COLO829 (cell line): ENCODE data around the gene FCGR3A.
"Not testable (repeated sequence)": the region's sequence is repeated elsewhere in the genome, so short reads cannot be mapped to it uniquely, and the experiment has no call there.

ENCODE experiments used
- DNase-seq: peaks from one replicate; pipeline ENCODE4 v3.0.0; 2012; ENCODE audit warnings: low spot score

The FCGR3A gene

DNA sequence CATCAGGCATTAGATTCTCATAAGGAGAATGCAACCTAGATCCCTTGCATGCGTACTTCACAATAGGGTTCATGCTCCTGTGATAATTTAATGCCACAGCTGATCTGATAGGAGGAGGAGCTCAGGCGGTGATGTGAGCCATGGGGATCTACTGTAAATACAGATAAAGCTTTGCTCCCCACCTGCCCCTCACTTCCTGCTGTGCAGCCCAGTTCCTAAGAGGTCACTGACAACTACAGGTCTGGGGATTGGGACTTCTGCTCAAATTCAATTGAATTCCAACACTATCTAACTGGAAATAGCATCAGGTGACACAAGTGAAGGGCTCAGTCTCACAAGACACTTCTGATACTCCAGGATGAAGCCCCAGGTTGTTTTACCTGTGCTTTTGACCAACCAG, 7.4 kb upstream of the FCGR3A start:
- DNase-seq: not testable (repeated sequence)

DNA sequence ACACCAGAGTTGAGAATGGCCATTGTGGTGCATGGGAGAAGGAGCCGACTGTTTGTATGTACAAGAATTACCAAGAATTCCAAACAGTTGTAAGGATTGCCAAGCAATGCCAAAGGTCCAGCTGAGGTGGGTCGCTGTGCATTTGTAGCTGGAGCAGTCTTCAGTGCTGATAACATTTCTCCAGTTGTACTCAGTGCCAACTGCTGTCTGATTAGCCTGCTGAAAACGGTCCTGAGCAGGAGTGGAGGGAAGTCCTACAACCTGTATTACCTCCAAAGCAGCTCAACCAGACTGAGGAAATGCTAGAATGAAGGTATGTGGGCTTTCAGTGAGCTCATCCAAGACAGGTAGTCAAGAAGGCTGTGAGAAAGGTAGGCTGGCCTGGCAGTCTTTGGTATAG, 6.5 kb upstream of the FCGR3A start:
- not testable (repeated sequence) for DNase-seq

DNA sequence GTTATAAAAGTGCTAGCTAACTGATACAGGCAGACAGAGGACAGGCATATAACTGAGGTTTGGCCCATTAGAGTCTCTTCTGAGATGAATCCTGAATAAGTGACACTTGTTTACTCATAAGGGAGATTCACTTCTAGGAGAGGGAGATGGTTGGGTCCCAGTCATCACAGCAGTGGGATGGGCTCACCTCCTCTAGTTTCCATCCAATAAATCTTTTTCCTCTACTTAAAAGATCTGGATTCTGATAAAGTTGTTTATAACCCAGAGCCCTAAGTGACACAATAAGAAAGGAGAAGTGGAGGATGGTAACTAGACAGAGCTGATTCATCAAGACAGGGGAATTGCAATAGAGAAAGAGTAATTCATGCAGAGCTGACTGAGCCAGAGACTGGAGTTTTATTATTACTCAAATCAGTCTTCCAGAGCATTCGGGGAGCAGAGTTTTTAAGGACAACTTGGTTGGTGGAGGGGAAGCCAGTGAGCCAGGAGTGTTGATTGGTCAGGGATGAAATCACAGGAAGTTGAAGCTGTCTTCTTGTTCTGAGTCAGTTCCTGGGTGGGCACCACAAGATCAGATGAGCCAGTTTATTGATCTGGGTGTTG, 5.3 kb upstream of the FCGR3A start:
- not testable (repeated sequence) for DNase-seq

DNA sequence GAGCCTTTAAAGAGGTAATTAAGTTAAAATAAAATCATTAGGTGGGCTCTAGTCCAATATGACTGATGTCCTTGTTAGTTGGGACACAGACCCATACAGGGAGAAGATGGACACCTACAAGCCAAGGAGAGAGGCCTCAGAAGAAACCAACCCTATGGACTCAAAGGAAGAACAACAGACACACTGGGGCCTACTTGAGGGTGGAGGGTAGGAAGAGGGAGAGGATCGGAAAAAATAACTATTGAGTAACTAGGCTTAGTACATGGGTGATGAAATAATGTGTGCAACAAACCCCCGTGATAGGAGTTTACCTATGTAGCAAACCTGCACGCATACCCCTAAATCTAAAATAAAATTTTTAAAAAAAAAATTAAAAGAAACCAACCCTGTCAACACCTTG, 4.7 kb upstream of the FCGR3A start:
- DNase-seq: not testable (repeated sequence)

DNA sequence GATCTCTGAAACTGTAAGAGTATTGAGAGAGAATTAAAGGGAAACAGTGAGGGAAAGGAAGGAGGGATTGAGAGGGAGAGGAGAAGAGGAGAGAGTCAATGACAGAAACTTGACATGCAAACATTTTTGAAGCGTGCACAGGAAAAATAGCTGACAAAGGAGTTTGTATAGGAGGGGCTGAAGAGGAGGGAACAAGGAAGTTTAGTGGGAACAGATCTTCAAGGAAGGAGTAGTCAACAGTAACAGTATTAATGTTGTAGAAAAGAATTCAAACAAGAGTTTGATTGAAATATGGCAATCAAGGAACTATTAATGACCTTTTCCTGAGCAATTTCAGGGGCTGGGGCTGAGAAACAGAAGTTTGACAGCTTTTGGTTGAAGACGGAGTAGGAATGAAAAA, 4.0 kb upstream of the FCGR3A start:
- not testable (repeated sequence) for DNase-seq

DNA sequence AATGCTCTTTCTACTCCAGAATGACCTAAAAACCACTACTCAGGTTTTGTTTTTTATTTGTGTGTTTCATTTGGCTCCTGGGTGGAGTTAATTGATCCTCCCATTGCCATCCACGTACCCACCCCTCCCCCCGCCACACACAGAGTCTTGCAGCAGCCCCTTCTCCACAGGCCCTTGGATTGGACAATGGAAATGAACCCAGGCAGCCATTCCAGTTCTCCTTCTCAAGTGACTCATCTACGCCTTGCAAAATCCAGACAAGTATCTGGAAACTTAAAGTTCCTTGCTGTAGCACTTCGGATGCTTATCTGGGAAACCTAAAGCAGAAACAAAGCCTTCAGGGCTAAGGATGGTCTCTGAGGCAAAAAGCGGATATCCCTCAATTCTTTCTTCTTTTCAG, 1.3 kb upstream of the FCGR3A start:
- not testable (repeated sequence) for DNase-seq

DNA sequence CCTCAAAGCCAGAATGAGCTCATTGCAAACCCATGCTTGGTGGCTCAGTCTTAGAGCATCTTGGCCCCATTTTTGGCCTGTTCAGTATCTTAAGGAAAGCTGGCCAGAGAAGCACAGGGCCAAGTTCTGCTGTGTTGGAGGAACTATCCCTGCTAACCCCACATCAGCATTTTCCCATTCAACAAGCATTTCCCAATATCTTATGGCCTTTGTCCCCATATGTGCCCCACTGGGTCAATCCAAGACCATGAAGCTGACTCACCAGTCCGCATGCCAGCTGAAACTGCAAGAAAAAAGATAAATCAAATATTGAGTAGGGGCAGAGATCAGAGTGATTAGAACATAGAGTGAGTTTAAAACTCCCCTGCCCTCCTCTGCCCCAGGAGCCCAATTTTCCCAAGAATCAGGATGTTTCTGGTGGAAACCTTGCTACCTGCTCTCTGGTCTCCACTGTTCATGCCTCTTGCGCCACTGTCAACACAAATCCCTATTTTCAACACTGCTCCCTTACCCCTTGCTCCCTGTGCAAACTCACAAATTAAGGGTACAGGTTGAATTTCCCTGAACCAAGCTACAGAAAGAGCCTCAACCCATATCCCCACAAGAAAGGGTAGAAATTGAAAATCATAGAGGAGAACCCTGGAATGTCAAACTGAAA, 740 bp downstream of the FCGR3A start:
- not testable (repeated sequence) for DNase-seq

DNA sequence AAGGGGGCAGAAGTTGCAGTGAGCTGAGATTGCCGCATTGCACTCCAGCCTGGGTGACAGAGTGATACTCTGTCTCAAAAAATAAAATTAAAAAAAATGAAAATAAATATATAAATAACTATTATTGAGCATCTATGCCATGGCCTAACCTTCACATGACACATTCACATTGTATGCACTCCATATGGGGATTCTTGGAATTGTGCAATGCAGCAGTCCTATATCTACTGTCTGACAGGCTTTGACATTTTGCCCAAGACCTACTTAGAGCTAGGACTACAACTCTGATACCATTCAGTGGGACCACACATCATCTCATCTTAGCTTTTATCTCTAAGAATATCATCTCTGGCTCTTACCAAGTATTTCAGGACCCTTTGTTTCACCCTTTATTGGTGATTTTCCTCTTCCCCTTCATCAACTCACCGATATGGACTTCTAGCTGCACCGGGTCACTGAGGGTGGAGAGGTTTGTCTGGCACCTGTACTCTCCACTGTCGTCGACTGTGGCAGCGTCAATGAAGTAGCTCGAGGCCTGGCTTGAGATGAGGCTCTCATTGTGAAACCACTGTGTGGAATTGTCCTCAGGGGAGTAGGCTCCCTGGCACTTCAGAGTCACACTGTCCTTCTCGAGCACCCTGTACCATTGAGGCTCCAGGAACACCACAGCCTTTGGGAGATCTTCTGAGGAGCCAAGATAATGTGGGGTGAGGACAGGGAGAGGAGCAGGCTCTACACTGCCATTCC, 1.4 kb downstream of the FCGR3A start:
- DNase-seq: not testable (repeated sequence)

DNA sequence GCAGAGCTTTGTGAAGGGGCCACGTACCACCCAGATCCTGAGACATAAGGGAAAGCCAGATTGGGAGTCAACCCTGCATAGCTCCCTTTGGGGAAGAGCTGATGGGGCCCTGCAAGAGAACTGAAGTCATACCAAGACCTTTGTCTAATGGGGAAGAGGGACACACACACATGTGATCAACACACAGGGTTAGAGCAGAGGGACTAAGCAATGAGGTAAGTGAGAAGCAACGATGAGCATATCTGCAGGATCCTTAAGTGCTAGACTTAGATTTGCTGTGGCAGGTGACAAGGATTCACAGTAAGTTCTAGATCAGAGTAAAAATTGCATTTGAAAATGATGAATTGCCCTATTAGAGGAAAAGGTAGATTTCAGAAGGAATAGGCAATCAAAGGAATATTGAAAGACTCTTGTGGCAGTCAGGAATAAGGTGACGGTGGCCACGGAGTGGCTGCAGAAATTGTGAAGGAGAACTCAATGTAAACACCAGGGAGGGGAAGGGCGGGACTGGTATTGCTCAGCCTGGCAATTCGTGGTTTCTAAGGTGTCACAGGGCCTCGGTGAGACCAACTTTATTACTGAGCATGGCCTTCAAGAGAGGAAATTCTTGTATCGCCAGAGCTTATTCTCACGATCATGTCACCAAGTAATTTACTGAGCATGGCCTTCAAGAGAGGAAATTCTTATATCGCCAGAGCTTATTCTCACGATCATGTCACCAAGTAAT, 4.5 kb downstream of the FCGR3A start:
- not testable (repeated sequence) for DNase-seq

DNA sequence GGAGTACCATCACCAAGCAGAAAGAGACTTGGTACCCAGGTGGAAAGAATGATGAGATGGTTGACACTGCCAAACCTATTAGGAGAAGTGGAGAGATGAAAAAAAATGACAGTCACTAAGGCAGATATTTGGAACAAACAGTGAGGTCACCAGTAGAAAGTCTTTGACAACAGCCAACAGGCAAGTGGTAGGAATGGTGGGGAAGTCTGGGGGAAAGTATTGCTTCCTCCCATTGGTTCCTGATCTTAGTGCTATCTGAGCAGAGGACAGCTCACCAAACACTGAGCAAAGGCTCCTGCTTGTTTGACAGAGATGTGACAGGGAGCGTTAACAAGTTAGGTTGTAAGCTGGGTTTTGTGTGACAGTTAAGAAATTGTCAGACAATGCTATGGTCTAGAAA, 6.5 kb downstream of the FCGR3A start:
- not testable (repeated sequence) for DNase-seq

DNA sequence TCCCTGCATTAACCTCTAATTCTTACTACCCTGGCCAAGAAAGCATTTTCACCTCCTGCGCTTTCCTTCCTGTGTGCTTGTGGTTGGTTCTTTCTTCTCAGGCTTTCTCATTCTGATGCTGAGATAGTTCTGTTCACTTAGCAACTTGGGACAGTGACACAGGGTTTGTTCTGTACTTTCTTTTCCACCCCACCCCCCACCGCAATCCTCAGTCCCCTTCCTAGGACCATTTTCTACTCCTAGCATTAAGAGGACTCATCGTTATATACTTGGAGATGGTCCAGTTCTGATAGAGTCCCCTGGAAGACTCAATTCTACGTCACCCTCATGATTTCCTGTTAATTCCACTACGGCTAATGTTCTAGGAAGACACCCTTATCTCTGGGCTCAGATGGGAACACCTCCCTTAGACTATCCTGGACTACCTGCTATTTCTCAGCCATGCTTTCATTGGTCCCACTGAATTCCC, 7.5 kb downstream of the FCGR3A start:
- not testable (repeated sequence) for DNase-seq

DNA sequence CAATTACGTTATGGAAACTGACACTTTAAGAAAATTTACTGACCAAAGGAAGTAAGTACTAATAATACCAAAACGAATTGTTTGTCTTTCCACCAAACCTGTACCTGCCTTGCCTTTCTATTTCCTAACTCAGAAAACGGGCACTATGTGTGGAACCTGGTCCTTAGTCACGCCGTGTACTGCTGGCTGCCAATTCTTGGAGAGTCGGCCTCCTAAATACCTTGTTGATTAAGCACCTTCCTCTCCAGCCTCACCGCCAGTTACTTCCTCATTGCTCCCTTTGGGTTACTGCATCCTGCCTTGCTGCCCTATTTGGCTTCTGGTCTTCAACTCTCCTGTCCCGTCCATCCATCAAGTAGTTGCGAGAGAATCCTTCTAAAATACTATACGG, 9.1 kb downstream of the FCGR3A start:
- not testable (repeated sequence) for DNase-seq

DNA sequence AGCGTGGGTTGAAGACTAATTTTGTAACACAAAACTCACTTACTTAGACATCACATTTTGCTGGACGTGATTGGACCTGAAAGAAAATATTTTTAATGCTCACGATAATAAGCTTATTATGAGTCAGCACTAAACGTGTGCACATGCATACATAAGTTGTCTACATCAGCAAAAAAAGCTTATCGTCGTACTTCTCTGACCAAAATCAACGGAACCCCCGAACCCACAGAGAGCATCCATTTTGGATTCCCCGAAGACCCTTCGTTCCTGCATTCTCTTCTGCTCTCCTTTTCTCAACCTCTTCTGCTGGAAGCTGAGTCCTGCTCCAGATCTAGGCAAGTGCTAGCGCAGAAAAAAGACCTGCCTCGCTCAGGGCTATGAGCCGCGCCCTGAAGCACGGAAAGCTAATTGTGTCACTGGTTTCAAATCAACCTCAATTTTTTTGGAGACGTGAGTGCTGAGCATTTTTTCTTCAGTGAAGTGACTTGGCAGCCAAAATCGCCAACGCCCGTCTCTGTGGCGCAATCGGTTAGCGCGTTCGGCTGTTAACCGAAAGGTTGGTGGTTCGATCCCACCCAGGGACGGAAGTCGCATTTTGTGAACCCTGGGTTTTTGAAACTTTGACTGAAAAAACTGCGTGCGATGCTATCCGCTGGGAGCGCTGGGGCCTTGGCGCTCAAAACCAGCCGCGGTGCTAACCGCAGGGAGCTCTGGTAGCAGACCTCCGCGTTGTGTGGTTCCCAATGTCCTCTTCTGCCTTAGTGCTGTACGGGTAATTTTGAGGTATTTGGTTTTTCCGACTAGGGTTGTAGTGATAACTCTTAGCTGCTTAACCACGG, 9.7 kb downstream of the FCGR3A start:
- DNase-seq: peak; percentile 76

DNA sequence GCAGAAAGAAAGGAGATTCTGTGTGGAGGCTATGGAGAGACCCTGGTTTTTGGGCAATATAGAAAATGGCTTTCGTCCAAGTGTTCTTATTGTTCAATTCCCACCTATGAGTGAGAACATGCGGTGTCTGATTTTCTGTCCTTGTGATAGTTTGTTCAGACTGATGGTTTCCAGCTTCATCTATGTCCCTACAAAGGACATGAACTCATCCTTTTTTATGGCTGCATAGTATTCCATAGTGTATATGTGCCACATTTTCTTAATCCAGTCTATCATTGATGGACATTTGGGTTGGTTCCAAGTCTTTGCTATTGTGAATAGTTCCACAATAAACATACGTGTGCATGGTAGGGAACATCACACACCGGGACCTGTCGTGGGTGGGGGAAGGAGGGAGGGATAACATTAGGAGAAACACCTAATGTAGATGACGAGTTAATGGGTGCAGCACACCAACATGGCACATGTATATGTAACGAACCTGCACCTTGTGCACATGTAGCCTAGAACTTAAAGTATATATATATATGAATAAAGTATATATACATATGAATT, 10.6 kb downstream of the FCGR3A start:
- DNase-seq: not testable (repeated sequence)

DNA sequence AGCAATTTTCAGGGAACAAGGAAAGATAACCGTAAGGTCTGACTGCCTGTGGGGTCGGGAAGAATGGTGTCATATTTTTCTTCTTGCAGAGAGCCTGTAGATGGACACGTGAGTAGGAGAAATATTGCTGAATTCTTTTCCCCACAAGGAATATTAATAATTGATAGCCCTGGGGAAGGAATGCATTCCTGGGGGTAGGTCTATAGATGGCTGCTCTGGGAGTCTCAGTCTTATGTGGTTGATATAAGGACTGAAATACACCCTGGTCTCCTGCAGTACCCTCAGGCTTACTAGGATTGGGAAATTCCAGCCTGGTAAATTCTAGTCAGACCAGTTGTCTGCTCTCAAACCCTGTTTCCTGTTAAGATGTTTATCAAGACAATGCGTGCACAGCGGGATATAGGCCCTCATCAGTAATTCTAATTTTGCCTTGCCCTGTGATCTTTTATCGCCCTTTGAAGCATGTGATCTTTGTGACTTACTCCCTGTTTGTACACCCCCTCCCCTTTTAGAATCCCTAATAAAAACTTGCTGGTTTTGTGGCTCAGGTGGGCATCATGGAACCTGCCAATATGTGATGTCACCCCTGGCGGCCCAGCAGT, 12.4 kb downstream of the FCGR3A start:
- not testable (repeated sequence) for DNase-seq

DNA sequence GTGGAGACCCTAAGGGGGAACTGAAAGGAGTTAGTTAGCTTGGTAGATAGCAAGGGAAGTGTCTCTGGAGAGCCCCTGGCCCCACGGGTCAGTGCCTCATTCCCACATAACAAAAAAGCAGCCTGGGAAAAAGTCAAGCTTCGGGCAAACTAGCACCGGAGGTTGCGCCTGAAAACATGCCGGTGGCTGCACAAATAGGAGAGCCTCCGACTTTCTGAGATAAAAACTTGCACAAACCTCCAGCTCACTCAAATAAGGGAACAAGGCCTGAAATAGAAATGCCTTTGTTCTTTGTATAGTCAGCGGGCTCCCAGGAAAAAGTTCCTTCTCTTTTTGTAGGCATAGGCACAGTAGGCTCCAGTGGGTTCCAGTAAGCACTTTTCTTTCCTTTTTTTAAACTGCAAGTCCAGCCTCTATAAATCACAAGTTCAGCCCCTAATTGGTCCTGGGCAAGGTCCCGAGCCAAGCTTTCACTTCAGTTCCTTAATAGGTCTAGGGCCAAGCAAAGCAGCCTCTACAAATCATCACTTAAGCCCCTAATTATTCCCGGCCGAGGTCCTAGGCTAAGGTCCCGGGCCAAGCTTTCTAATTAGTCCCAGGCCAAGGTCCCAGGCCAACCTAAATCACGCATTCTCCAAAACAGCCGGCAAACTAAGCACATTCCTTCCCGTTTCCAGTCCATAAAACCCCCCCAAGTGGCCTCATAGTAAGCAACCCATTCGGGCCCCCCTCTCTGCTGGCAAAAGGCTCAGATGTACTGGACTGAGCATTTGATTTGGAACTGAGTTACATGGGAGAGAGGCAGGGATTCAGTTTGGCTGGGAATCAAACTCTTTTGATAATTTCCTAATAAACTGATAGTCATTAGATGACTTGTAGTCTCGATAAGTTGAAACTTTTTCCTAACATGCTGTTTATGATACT, 16.7 kb downstream of the FCGR3A start:
- peak; percentile 43 for DNase-seq

DNA sequence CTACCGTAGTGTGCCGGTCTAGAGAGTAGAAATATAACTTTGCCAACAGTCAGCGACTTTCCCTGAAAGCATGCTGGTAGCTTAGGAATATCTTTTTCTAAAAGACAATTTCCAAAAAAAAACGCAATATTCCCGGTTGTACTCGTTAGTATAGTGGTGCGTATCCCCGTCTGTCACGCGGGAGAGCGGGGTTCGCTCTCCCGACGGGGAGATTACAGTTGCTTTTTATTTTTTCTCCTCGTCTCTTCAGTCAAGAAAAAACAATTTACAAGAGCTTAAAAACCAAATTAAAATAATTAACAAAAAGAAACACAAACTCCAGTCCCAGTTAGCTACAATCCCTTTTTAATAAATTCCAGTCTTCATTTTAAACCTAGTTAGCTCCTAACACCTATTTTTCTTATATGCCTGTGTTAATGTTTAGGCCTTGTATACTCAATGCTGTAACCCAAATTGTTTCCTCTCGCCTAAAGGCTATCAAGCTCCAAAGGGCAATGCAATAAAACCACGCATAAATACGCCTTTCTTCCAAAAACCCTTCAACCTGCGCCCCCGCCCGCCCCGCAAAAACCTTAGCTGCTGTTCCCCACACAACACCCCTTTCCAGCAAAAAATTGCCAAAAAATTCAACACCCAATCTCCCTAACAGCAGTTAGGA, 17.5 kb downstream of the FCGR3A start:
- DNase-seq: peak; percentile 26

DNA sequence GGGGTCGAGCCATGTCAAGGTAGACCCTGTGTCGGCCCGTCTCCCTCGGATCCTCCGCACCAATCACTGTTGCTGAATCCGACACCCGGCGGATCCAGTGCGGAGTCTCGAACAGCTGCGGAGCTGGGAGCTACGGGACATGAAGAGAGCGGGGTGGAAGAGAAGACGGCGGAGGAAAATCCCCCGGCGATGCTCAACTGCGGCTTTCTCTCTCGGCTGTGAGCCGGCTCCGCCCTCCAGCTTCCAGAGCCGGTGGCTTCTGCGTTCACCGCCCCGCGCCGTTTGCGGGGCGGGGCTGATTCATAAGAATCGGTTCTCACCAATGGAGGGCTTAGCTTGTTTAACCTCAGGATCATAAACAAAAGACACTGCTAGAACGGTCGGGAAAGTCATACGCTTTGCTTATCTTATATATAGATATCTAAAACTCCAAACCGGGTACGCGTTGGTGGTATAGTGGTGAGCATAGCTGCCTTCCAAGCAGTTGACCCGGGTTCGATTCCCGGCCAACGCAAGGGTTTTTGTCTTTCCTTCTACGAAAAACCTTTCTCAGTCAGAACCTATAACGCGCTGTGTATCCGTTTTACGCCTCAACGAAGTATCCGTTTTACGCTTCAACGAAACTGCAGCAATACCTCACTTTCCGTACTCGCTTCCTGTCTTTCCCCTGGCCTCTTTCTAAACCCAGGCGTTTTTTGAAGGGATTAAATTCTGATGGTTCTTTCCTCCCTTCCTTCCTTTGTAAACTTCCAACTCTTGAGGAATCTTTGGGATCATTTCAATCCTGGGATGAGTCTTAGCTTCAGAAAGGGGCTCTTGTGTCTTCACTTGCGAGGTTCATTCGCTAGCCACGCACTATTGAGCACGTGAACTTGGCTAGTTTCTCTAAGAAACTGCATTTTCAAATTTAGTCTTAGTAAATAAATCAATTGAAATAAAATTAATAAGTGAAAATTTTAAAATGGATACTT, 18.7 kb downstream of the FCGR3A start:
- DNase-seq: peak; percentile 89
